HCT116 (cell line): ENCODE data around the gene TM7SF2. TPM values are rescaled to one million over a fixed set of nuclear protein-coding genes. Genes with fewer than 3 reads are reported as not detected.

Experiments used
- ATAC-seq: fragments of 200-7000 bp; cut with Tn5 transposase; 2 replicates; pipeline ENCODE4 v1.9.1; 2020; ENCODE audit warnings: mild to moderate bottlenecking, moderate library complexity
- BruUV-seq: library from RNA; stranded (reverse); fragments of 400-500 nt; replicated peaks from 2 replicates; lab custom pipeline; 2021; lab: Mats Ljungman, UMichigan
- CTCF ChIA-PET: fragments of 300-600 bp; sonication (Branson Sonifier 250); formaldehyde crosslinking; loops from one replicate; lab custom pipeline; 2021; ENCODE audit warnings: antibody characterized with exemption; lab: Charles Lee
- POLR2A ChIA-PET: fragments of 300-600, 350-600 bp; sonication (Branson Sonifier 250); formaldehyde crosslinking; loops from one replicate; lab custom pipeline; 2021; ENCODE audit warnings: antibody characterized with exemption; lab: Charles Lee
- RAD21 ChIA-PET, 2 experiments: fragments of 300-600 bp; sonication (Branson Sonifier 250); formaldehyde crosslinking; loops; one replicate each; lab custom pipeline; 2023; ENCODE audit warnings: low total read pairs in 2 of 2; ENCODE audit not compliant: uncharacterized antibody in 2 of 2, unreplicated experiment in 2 of 2, low non-redundant PET in 1 of 2; lab: Charles Lee
- DNase-seq: peaks from one replicate; pipeline ENCODE4 v3.0.0-alpha.2; 2010; ENCODE audit warnings: low read depth, low spot score
- H2AFZ ChIP-seq: fragments of 200-600 bp; shearing (Covaris generic), sonication (generic); 2 replicates; pipeline ENCODE4 v1.6.1; 2017; ENCODE audit warnings: low read depth, mixed run types, mixed read lengths, antibody characterized with exemption, low read length; ENCODE audit not compliant: poor library complexity, severe bottlenecking
- H3K27ac ChIP-seq: 2 replicates; pipeline ENCODE4 v1.5.1; 2012; ENCODE audit warnings: low read depth, low read length
- H3K27me3 ChIP-seq: fragments of 200-600 bp; sonication (generic); 2 replicates; pipeline ENCODE4 v1.6.1; 2016; ENCODE audit warnings: mixed run types, low read length, mixed read lengths; ENCODE audit not compliant: insufficient read depth
- H3K36me3 ChIP-seq, 2 experiments: fragments of 200-500 bp in 1 of 2; fragments of 200-600 bp in 1 of 2; sonication (Bioruptor generic) in 1 of 2; sonication (generic) in 1 of 2; 2 replicates each; pipeline versions ENCODE4 v1.5.1 to v1.6.1; 2014 to 2016; ENCODE audit warnings: low read length in 2 of 2, inconsistent platforms in 1 of 2, mixed read lengths in 1 of 2, mixed run types in 1 of 2; ENCODE audit not compliant: insufficient read depth in 2 of 2, control insufficient read depth in 1 of 2
- H3K4me1 ChIP-seq, 2 experiments: fragments of 200-600 bp in 1 of 2; sonication (generic) in 1 of 2; 2 replicates each; pipeline versions ENCODE4 v1.5.1 to v1.6.1; 2012 to 2017; ENCODE audit warnings: low read length in 2 of 2, inconsistent platforms in 1 of 2, mild to moderate bottlenecking in 1 of 2, mixed read lengths in 1 of 2, mixed run types in 1 of 2, moderate library complexity in 1 of 2; ENCODE audit not compliant: insufficient read depth in 2 of 2, control insufficient read depth in 1 of 2
- H3K4me2 ChIP-seq: fragments of 200-600 bp; sonication (generic); 2 replicates; pipeline ENCODE4 v1.6.1; 2017; ENCODE audit warnings: mixed run types, low read length, mixed read lengths
- H3K4me3 ChIP-seq, 2 experiments: fragments of 200-600 bp in 1 of 2; sonication (generic) in 1 of 2; replicated peaks in 1 of 2; 2 replicates each; pipeline ENCODE4 v1.5.1; 2011 to 2016; ENCODE audit warnings: low read length in 2 of 2, control low read depth in 1 of 2, low read depth in 1 of 2, mild to moderate bottlenecking in 1 of 2, mixed read lengths in 1 of 2, mixed run types in 1 of 2
- H3K79me2 ChIP-seq: fragments of 200-600 bp; sonication (generic); 2 replicates; pipeline ENCODE4 v1.6.1; 2017; ENCODE audit warnings: mild to moderate bottlenecking, mixed run types, low read length, moderate library complexity, mixed read lengths; ENCODE audit not compliant: insufficient read depth
- H3K9ac ChIP-seq: fragments of 200-600 bp; sonication (generic); 2 replicates; pipeline ENCODE4 v1.6.1; 2016; ENCODE audit warnings: low read length, mixed read lengths
- H3K9me2 ChIP-seq: fragments of 200-600 bp; sonication (generic), shearing (Covaris generic); 2 replicates; pipeline ENCODE4 v1.6.1; 2017; ENCODE audit warnings: mixed run types, mild to moderate bottlenecking, moderate library complexity; ENCODE audit not compliant: insufficient read depth
- H3K9me3 ChIP-seq, 2 experiments: fragments of 200-500 bp in 1 of 2; fragments of 200-600 bp in 1 of 2; sonication (Bioruptor generic) in 1 of 2; sonication (generic) in 1 of 2; 2 replicates each; pipeline ENCODE4 v1.6.1; 2014 to 2017; ENCODE audit warnings: low read length in 2 of 2, mixed read lengths in 2 of 2, inconsistent platforms in 1 of 2, low read depth in 1 of 2, mild to moderate bottlenecking in 1 of 2, mixed run types in 1 of 2, moderate library complexity in 1 of 2; ENCODE audit not compliant: control insufficient read depth in 1 of 2, insufficient read depth in 1 of 2
- H4K20me1 ChIP-seq: fragments of 200-600 bp; sonication (generic), shearing (Covaris generic); 2 replicates; pipeline ENCODE4 v1.6.1; 2017; ENCODE audit warnings: mixed run types, mild to moderate bottlenecking, moderate library complexity; ENCODE audit not compliant: insufficient read depth
- CBX3 ChIP-seq: IDR thresholded peaks from 2 replicates; pipeline ENCODE4 v1.6.1; 2012; ENCODE audit warnings: low read depth
- EGR1 ChIP-seq: IDR thresholded peaks from 2 replicates; pipeline ENCODE4 v1.6.1; 2012; ENCODE audit warnings: low read depth
- EZH2 ChIP-seq: fragments of 200-600 bp; sonication (generic); IDR thresholded peaks from 2 replicates; pipeline ENCODE4 v1.6.1; 2017; ENCODE audit warnings: antibody characterized with exemption, mixed run types
- FOSL1 ChIP-seq: IDR thresholded peaks from 2 replicates; pipeline ENCODE4 v1.6.1; 2012; ENCODE audit warnings: low read depth
- JUND ChIP-seq: IDR thresholded peaks from 2 replicates; pipeline ENCODE4 v1.6.1; 2012
- RAD21 ChIP-seq: IDR thresholded peaks from 2 replicates; pipeline ENCODE4 v1.6.1; 2012; ENCODE audit warnings: low read depth, mild to moderate bottlenecking
- SIN3A ChIP-seq: IDR thresholded peaks from 2 replicates; pipeline ENCODE4 v1.6.1; 2012; ENCODE audit warnings: low read depth
- intact Hi-C: fragments of 100-400 bp; cut with micrococcal nuclease; formaldehyde crosslinking; loops from 2 replicates; pipeline ENCODE4 v1.10.0; 2022
- total RNA-seq: library from RNA; stranded (reverse); gene quantifications from one replicate; pipeline ENCODE4 v1.2.1, GENCODE V29; 2021; ENCODE audit not compliant: unreplicated experiment
- TF ChIP-seq, protein P1 (sequence below): IDR thresholded peaks from 2 replicates; pipeline ENCODE4 v1.6.1; 2012

TM7SF2 gene
- total RNA-seq, 1 experiment from 2014 or later: 52.9 TPM

DNA sequence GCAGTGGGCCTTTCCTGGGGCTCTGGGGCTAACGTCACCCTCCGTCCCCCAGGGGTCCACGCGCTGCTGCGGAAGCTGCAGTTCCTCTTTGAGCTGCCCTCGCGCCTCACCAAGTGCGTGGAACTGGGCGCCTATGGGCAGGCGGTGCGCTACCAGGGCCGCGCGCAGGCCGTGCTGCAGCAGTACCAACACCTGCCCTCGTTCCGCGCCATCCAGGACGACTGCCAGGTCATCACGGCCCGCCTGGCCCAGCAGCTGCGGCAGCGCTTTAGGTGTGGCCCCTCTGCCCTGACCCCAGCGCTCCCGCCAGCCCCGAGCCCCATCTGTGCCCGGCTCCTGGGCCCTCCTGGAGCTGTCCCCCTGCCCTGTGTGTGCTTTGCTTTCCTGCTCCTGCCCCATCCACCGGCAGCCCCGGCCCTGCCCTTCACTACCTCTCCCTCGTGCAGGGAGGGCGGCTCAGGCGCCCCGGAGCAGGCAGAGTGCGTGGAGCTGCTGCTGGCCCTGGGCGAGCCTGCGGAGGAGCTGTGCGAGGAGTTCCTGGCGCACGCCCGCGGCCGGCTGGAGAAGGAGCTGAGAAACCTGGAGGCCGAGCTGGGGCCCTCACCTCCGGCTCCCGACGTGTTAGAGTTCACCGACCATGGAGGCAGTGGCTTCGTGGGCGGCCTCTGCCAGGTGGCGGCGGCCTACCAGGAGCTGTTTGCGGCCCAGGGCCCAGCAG is 3.8 kb upstream of the TM7SF2 start:
- Histone ChIP-seq H3K4me3 (no peak overlapping the region), H3K36me3 (no peaks in the 10 kb centered on the region), H4K20me1 (no peaks in the 10 kb centered on the region), H3K4me2 (no peak overlapping the region), H3K4me1 (peaks cover 11 to 24% of the 10 kb centered on the region in 2 experiments), H3K27ac (no peak overlapping the region), H3K79me2 (peaks cover 12% of the 10 kb centered on the region; the same call in 1 of the 2 replicates), H3K9ac (no peak overlapping the region), H3K9me2 (no peaks in the 10 kb centered on the region), H2AFZ (no peak overlapping the region), H3K9me3 (no peaks in the 10 kb centered on the region), H3K27me3 (no peaks in the 10 kb centered on the region)
- DNase-seq (no peak), ATAC-seq (no peak)
- ChIA-PET RAD21 (no interaction called here), CTCF (interaction anchor here (1.0 to 1.3 kb wide), 2 partner anchors 11 to 14 kb away, joined by 3 read pairs; partner anchors contain the start of genes FAU and MRPL49), POLR2A (no interaction called here)
- BruUV-seq: no TSS peak
- intact Hi-C loops: no loop called here
- TF ChIP-seq JUND: no peak
- no peak for TF ChIP-seq EZH2
- TF ChIP-seq FOSL1: no peak
- no peak for TF ChIP-seq SIN3A
- no peak for TF ChIP-seq EGR1

DNA sequence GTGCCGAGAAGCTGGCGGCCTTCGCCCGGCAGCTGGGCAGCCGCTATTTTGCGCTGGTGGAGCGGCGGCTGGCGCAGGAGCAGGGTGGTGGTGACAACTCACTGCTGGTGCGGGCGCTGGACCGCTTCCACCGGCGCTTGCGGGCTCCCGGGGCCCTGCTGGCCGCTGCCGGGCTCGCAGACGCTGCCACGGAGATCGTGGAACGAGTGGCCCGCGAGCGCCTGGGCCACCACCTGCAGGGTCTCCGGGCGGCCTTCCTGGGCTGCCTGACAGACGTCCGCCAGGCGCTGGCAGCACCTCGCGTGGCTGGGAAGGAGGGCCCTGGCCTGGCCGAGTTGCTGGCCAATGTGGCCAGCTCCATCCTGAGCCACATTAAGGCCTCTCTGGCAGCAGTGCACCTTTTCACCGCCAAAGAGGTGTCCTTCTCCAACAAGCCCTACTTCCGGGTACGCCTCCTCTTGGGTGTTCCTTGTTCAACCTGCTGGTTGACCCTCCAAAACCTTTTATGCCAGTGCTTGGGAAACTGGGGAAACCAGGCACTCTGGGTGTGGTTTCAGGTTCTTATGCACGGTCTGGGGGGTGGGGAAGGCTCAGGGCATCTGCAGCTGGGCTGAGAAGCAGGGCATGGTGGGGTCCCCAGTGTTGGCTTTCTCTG is 3.1 kb upstream of the TM7SF2 start:
- Histone ChIP-seq H3K4me1 (peaks cover 15 to 30% of the 10 kb centered on the region in 2 experiments), H3K4me3 (no peak overlapping the region), H3K9me3 (no peaks in the 10 kb centered on the region), H2AFZ (no peak overlapping the region), H3K9ac (no peak overlapping the region), H4K20me1 (no peaks in the 10 kb centered on the region), H3K36me3 (no peaks in the 10 kb centered on the region)
- POLR2A ChIA-PET: no interaction called here
- DNase-seq: no peak
- ATAC-seq: no peak
- intact Hi-C loops: no loop called here
- TF ChIP-seq RAD21 (no peak), CBX3 (no peak)
- TF ChIP-seq, protein P1, sequence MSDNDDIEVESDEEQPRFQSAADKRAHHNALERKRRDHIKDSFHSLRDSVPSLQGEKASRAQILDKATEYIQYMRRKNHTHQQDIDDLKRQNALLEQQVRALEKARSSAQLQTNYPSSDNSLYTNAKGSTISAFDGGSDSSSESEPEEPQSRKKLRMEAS: no peak
- TF ChIP-seq, all 23 proteins: peak for 0
- Histone ChIP-seq H3K27me3 (no peaks in the 10 kb centered on the region), H3K79me2 (peaks cover 8% of the 10 kb centered on the region; the same call in 1 of the 2 replicates), H3K27ac (no peak overlapping the region), H3K4me2 (no peak overlapping the region), H3K9me2 (no peaks in the 10 kb centered on the region)
- RAD21 ChIA-PET: no interaction called here
- CTCF ChIA-PET: interaction anchor here (1.0 to 1.3 kb wide), 2 partner anchors 12 to 13 kb away, joined by 3 read pairs; partner anchors contain the start of genes FAU and MRPL49
- BruUV-seq: no TSS peak
